Peyer's patch (tissue), 4 donors: ENCODE results near the gene RPS15. TPM values are rescaled to one million over a fixed set of nuclear protein-coding genes. Genes with fewer than 3 reads are reported as not detected.
A peak's percentile ranks its signal among the peaks of the same experiment; 100 is the strongest.

Experiments
- DNase-seq, 3 donors: peaks; one replicate each; pipeline ENCODE4 v3.0.0-alpha.2; 2017 to 2019
- H3K27ac ChIP-seq, 4 donors: fragments of 200-600 bp; sonication (generic); one replicate each; pipeline ENCODE4 v1.5.1; 2016 to 2019
- H3K27me3 ChIP-seq, 2 donors: fragments of 200-600 bp; sonication (generic); one replicate each; pipeline ENCODE4 v1.5.1; 2019
- H3K36me3 ChIP-seq, 3 donors: fragments of 200-600 bp; sonication (generic); one replicate each; pipeline ENCODE4 v1.5.1; 2016 to 2019
- H3K4me1 ChIP-seq, 4 donors: fragments of 200-600 bp; sonication (generic); one replicate each; pipeline ENCODE4 v1.5.1; 2016 to 2019
- H3K4me3 ChIP-seq, 4 donors: fragments of 200-600 bp; sonication (generic); 1 replicate in 3 of 4; 2 replicates in 1 of 4; pipeline ENCODE4 v1.5.1; 2016 to 2019; ENCODE audit warnings: mild to moderate bottlenecking in 1 of 4
- H3K9me3 ChIP-seq, 4 donors: fragments of 200-600 bp; sonication (generic); one replicate each; pipeline ENCODE4 v1.5.1; 2016 to 2019; ENCODE audit warnings: mild to moderate bottlenecking in 1 of 4
- POLR2A ChIP-seq, 2 donors: fragments of 450-650 bp; IDR thresholded peaks; one replicate each; pipeline ENCODE4 v1.5.1; 2017; ENCODE audit warnings: antibody characterized with exemption in 2 of 2, mild to moderate bottlenecking in 2 of 2, moderate library complexity in 2 of 2
- total RNA-seq, 4 donors: library from RNA; depleted of rRNA; stranded (reverse); fragments of >200 nt; gene quantifications; one replicate each; pipeline ENCODE4 v1.1.0, GENCODE V29; 2016
- TF ChIP-seq, protein P1 (sequence below), 6 experiments: fragments of 450-650 bp in 4 of 6; fragments of 200-600 bp in 2 of 6; sonication (generic) in 1 of 6; IDR thresholded peaks; one replicate each; pipeline ENCODE4 v1.5.1; 2017 to 2019; ENCODE audit warnings: antibody characterized with exemption in 6 of 6, mild to moderate bottlenecking in 3 of 6, moderate library complexity in 1 of 6

The RPS15 gene
- total RNA-seq, 4 donors from 2014 or later: 1,044 to 1,915 (median 1,354) TPM

DNA sequence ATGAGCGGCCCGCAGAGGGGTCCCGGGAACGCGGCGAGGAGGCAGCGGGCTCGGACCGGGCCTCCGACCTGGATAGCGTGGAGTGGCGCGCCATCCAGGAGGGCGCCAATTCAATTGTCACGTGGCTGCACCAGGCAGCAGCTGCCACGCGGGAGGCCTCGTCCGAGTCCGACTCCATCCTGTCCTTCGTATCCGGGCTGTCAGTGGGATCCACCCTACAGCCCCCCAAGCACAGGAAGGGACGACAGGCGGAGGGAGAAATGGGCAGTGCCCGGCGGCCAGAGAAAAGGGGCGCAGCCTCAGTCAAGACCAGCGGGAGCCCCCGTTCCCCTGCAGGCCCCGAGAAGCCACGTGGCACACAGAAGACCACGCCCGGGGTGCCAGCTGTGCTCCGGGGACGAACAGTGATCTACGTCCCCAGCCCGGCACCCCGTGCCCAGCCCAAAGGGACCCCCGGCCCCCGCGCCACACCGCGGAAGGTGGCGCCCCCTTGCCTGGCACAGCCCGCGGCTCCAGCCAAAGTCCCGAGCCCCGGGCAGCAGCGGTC lies 30.2 kb downstream of the RPS15 start:
- TF ChIP-seq POLR2A (IDR thresholded peaks at IDR 0.05): no peak
- TF ChIP-seq, protein P1, sequence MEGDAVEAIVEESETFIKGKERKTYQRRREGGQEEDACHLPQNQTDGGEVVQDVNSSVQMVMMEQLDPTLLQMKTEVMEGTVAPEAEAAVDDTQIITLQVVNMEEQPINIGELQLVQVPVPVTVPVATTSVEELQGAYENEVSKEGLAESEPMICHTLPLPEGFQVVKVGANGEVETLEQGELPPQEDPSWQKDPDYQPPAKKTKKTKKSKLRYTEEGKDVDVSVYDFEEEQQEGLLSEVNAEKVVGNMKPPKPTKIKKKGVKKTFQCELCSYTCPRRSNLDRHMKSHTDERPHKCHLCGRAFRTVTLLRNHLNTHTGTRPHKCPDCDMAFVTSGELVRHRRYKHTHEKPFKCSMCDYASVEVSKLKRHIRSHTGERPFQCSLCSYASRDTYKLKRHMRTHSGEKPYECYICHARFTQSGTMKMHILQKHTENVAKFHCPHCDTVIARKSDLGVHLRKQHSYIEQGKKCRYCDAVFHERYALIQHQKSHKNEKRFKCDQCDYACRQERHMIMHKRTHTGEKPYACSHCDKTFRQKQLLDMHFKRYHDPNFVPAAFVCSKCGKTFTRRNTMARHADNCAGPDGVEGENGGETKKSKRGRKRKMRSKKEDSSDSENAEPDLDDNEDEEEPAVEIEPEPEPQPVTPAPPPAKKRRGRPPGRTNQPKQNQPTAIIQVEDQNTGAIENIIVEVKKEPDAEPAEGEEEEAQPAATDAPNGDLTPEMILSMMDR (IDR thresholded peaks at IDR 0.05): no peak
- Histone ChIP-seq H3K9me3 (no peaks in the 10 kb centered on the region), H3K36me3 (no peaks in the 10 kb centered on the region), H3K4me3 (peak overlapping the region in 3 of 4 donors; percentile 48 to 56 (median 48)), H3K27ac (no peak overlapping the region), H3K27me3 (peaks cover 0 to 68% of the 10 kb centered on the region in 2 donors), H3K4me1 (peaks cover 24 to 75% (median 58%) of the 10 kb centered on the region in 4 donors)
- no peak for DNase-seq

DNA sequence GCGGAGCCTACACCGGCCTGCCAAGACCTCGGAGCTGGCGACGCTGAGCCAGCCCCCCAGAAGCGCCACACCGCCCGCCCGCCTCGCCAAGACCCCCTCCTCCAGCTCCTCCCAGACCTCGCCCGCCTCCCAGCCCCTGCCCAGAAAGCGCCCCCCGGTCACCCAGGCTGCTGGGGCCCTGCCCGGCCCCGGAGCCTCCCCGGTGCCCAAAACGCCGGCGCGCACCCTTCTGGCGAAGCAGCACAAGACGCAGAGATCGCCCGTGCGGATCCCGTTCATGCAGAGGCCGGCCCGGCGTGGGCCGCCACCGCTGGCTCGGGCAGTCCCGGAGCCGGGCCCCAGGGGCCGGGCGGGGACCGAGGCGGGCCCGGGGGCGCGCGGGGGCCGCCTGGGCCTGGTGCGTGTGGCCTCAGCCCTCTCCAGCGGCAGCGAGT lies 30.6 kb downstream of the RPS15 start:
- TF ChIP-seq, protein P1 (IDR thresholded peaks at IDR 0.05): no peak
- no peak for TF ChIP-seq POLR2A (IDR thresholded peaks at IDR 0.05)
- peak overlapping the region in 3 of 4 donors; percentile 48 to 56 (median 48) for H3K4me3 ChIP-seq
- H3K9me3 ChIP-seq: no peaks in the 10 kb centered on the region
- DNase-seq: no peak
- H3K36me3 ChIP-seq: no peaks in the 10 kb centered on the region
- peaks cover 24 to 75% (median 58%) of the 10 kb centered on the region in 4 donors for H3K4me1 ChIP-seq
- no peak overlapping the region for H3K27ac ChIP-seq
- H3K27me3 ChIP-seq: peaks cover 0 to 68% of the 10 kb centered on the region in 2 donors

DNA sequence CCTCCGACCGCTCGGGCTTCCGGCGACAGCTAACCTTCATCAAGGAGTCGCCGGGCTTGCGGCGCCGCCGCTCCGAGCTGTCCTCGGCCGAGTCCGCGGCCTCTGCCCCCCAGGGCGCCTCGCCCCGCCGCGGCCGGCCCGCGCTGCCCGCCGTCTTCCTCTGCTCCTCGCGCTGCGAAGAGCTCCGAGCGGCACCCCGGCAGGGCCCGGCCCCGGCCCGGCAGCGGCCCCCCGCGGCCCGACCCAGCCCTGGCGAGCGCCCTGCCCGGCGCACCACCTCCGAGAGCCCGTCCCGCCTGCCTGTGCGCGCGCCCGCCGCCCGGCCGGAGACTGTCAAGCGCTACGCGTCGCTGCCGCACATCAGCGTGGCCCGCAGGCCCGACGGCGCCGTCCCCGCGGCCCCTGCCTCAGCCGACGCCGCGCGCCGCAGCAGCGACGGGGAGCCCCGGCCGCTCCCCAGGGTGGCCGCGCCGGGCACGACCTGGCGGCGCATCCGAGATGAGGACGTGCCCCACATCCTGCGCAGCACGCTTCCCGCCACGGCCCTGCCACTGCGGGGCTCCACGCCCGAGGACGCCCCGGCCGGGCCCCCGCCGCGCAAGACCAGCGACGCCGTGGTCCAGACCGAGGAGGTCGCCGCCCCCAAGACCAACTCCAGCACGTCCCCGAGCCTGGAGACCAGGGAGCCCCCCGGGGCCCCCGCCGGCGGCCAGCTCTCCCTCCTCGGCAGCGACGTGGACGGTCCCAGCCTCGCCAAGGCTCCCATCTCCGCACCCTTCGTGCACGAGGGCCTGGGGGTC lies 31.3 kb downstream of the RPS15 start:
- Histone ChIP-seq H3K36me3 (peaks cover 0 to 2% (median 0%) of the 10 kb centered on the region in 3 donors), H3K4me1 (peaks cover 24 to 75% (median 58%) of the 10 kb centered on the region in 4 donors), H3K27me3 (peaks cover 0 to 68% of the 10 kb centered on the region in 2 donors), H3K27ac (no peak overlapping the region), H3K4me3 (peak overlapping the region; percentile 16 to 56 (median 48)), H3K9me3 (no peaks in the 10 kb centered on the region)
- no peak for TF ChIP-seq POLR2A (IDR thresholded peaks at IDR 0.05)
- TF ChIP-seq, protein P1 (IDR thresholded peaks at IDR 0.05): no peak
- no peak for DNase-seq

DNA sequence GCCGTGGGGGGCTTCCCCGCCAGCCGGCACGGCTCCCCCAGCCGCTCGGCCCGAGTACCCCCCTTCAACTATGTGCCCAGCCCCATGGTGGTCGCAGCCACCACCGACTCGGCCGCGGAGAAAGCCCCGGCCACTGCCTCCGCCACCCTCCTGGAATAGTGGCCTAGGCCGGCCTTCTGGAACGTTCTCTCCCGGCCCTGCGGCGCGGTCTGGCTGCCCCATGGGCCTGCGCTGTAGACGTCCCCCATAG lies 31.8 kb downstream of the RPS15 start:
- H3K27ac ChIP-seq: no peak overlapping the region
- H3K4me1 ChIP-seq: peaks cover 24 to 74% (median 58%) of the 10 kb centered on the region in 4 donors
- peaks cover 0 to 7% (median 0%) of the 10 kb centered on the region in 3 donors for H3K36me3 ChIP-seq
- TF ChIP-seq, protein P1 (IDR thresholded peaks at IDR 0.05): no peak
- no peak for TF ChIP-seq POLR2A (IDR thresholded peaks at IDR 0.05)
- H3K4me3 ChIP-seq: peak overlapping the region; percentile 16 to 56 (median 48)
- H3K27me3 ChIP-seq: peaks cover 0 to 68% of the 10 kb centered on the region in 2 donors
- no peaks in the 10 kb centered on the region for H3K9me3 ChIP-seq
- DNase-seq: no peak

DNA sequence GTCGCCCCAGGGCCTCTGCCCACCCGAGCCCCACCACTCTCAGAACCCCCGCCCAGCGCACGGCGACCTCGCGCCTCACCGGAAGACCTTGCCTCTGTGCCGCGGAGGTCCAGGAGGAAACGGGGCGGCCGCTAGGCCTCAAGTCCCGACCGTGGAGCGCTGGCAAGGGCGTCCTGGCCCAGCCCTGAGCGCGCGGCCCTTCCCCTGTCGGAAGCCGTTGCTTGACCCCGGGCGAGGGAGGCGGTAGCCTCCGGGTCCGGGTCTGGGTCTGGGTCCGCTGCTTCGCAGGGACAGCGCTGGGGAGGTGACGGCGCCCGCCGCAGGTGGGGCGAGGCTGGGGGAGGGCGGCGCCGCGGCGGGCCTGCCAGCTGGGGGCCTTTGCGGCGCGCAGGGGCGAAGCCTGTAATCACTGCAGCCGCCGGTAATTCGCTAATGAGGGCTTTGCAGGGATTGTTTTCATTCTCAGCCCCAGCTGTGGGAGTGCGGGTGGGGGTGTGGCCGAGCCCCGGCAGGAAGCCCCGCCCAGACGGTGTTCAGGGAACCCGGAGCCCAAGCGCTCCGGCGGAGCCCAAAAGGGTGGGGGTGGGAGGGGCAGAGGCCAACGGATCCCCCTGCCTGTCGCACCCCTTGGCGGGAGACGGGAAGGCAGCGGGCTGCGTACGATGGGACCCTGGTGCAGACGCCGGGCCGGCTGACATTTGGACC lies 32.3 kb downstream of the RPS15 start:
- H3K27me3 ChIP-seq: peaks cover 0 to 68% of the 10 kb centered on the region in 2 donors
- peaks cover 0 to 11% (median 0%) of the 10 kb centered on the region in 3 donors for H3K36me3 ChIP-seq
- TF ChIP-seq POLR2A (IDR thresholded peaks at IDR 0.05): no peak
- TF ChIP-seq, protein P1 (IDR thresholded peaks at IDR 0.05): no peak
- peak overlapping the region; percentile 16 to 56 (median 48) for H3K4me3 ChIP-seq
- no peaks in the 10 kb centered on the region for H3K9me3 ChIP-seq
- peaks cover 24 to 70% (median 57%) of the 10 kb centered on the region in 4 donors for H3K4me1 ChIP-seq
- peak in 2 of 3 donors; percentile 74 to 84 for DNase-seq
- peak overlapping the region in 1 of 4 donors; percentile 49 for H3K27ac ChIP-seq
